SW 1271 (cell line): ENCODE measurements around the gene CYP4A22.
A peak's percentile ranks its signal among the peaks of the same experiment; 100 is the strongest.
"Not testable (repeated sequence)": the region's sequence is repeated elsewhere in the genome, so short reads cannot be mapped to it uniquely, and the experiment has no call there.

Source experiments
- DNase-seq, 2 experiments: peaks; one replicate each; lab custom pipeline; 2025; lab: John Stamatoyannopoulos, UW

CYP4A22 gene

GRCh38 chr1:47157957-47158356 lies 20.7 kb downstream of the CYP4A22 start:
- DNase-seq: not testable (repeated sequence)

GRCh38 chr1:47160716-47161115 lies 23.5 kb downstream of the CYP4A22 start:
- no peak for DNase-seq

GRCh38 chr1:47161298-47162040 lies 24.2 kb downstream of the CYP4A22 start:
- no peak for DNase-seq

GRCh38 chr1:47164552-47164951 lies 27.3 kb downstream of the CYP4A22 start:
- no peak for DNase-seq

- DNase-seq: no peak
These were observed 35.5 kb downstream of the CYP4A22 start for GRCh38 chr1:47172782-47173181.

GRCh38 chr1:47174656-47175020 lies 37.4 kb downstream of the CYP4A22 start:
- no peak for DNase-seq

- DNase-seq: peak in 1 of 2 experiments; percentile 56
These were observed 38.1 kb downstream of the CYP4A22 start for GRCh38 chr1:47175227-47175934.

- no peak for DNase-seq
These were observed 40.8 kb downstream of the CYP4A22 start for GRCh38 chr1:47178020-47178419.

GRCh38 chr1:47178654-47179016 lies 41.4 kb downstream of the CYP4A22 start:
- DNase-seq: no peak

GRCh38 chr1:47179017-47179987 lies 42.1 kb downstream of the CYP4A22 start:
- DNase-seq: peak; percentile 72 to 78

GRCh38 chr1:47179988-47180563 lies 42.8 kb downstream of the CYP4A22 start:
- DNase-seq: no peak

- no peak for DNase-seq
These were observed 43.4 kb downstream of the CYP4A22 start for GRCh38 chr1:47180603-47181094.

GRCh38 chr1:47181095-47181954 lies 44.1 kb downstream of the CYP4A22 start:
- no peak for DNase-seq

GRCh38 chr1:47181955-47182675 lies 44.9 kb downstream of the CYP4A22 start:
- no peak for DNase-seq

- DNase-seq: no peak
These were observed 45.5 kb downstream of the CYP4A22 start for GRCh38 chr1:47182676-47183235.

GRCh38 chr1:47183308-47184089 lies 46.3 kb downstream of the CYP4A22 start:
- no peak for DNase-seq

GRCh38 chr1:47184090-47184821 lies 47.0 kb downstream of the CYP4A22 start:
- no peak for DNase-seq
